Suprapubic skin (tissue), 4 donors: ENCODE results near the gene MGAT3. TPM values are rescaled to one million over a fixed set of nuclear protein-coding genes. Genes with fewer than 3 reads are reported as not detected.

Experiments used
- DNase-seq, 2 donors: peaks; one replicate each; pipeline ENCODE4 v3.0.0-alpha.2; 2019; ENCODE audit warnings: low spot score in 2 of 2
- H3K27ac ChIP-seq: fragments of 200-600 bp; sonication (generic); one replicate; pipeline ENCODE4 v1.5.1; 2019
- H3K27me3 ChIP-seq: fragments of 200-600 bp; sonication (generic); one replicate; pipeline ENCODE4 v1.5.1; 2019
- H3K36me3 ChIP-seq: fragments of 200-600 bp; sonication (generic); one replicate; pipeline ENCODE4 v1.5.1; 2019
- H3K4me1 ChIP-seq: fragments of 200-600 bp; sonication (generic); one replicate; pipeline ENCODE4 v1.5.1; 2019
- H3K4me3 ChIP-seq: fragments of 200-600 bp; sonication (generic); one replicate; pipeline ENCODE4 v1.5.1; 2019; ENCODE audit warnings: mild to moderate bottlenecking
- H3K9me3 ChIP-seq: fragments of 200-600 bp; sonication (generic); one replicate; pipeline ENCODE4 v1.5.1; 2019
- CTCF ChIP-seq, 2 donors: fragments of 200-600 bp in 1 of 2; fragments of 450-650 bp in 1 of 2; sonication (generic) in 1 of 2; IDR thresholded peaks; one replicate each; pipeline ENCODE4 v1.5.1; 2016 to 2019; ENCODE audit warnings: antibody characterized with exemption in 2 of 2, mild to moderate bottlenecking in 1 of 2, moderate library complexity in 1 of 2
- EP300 ChIP-seq: sonication (generic); formaldehyde crosslinking; IDR thresholded peaks from one replicate; pipeline ENCODE4 v1.6.1; 2017; ENCODE audit warnings: antibody characterized with exemption
- POLR2A ChIP-seq, 2 donors: fragments of 450-650 bp; IDR thresholded peaks; one replicate each; pipeline ENCODE4 v1.6.1; 2017; ENCODE audit warnings: antibody characterized with exemption in 2 of 2, mild to moderate bottlenecking in 2 of 2, moderate library complexity in 2 of 2
- POLR2AphosphoS5 ChIP-seq, 3 donors: sonication (generic); formaldehyde crosslinking; IDR thresholded peaks; one replicate each; pipeline ENCODE4 v1.6.1; 2017; ENCODE audit warnings: antibody characterized with exemption in 3 of 3
- WGBS: methylation state at CpG from one replicate; pipeline ENCODE4 v1.1.5; 2018; 5-methylcytosine and 5-hydroxymethylcytosine counted together
- total RNA-seq, 4 donors: library from RNA; depleted of rRNA; stranded (reverse); fragments of >200 nt; gene quantifications; one replicate each; pipeline ENCODE4 v1.1.0, GENCODE V29; 2016

The MGAT3 gene
- total RNA-seq, 4 donors from 2014 or later = 2.2 to 3.7 (median 3.0) TPM

GRCh38 chr22:39452740-39453040 is 4.1 kb upstream of the MGAT3 start:
- H3K4me1 ChIP-seq = peaks cover 44% of the 10 kb centered on the region
- no peaks in the 10 kb centered on the region for H3K36me3 ChIP-seq
- peaks cover 19% of the 10 kb centered on the region for H3K27me3 ChIP-seq
- H3K27ac ChIP-seq = peak overlapping the region; percentile 27
- H3K9me3 ChIP-seq = no peaks in the 10 kb centered on the region
- no peak overlapping the region for H3K4me3 ChIP-seq
- TF ChIP-seq CTCF (IDR thresholded peaks at IDR 0.05) = no peak
- no peak for TF ChIP-seq EP300
- TF ChIP-seq POLR2AphosphoS5 (IDR thresholded peaks at IDR 0.05) = no peak
- TF ChIP-seq POLR2A (IDR thresholded peaks at IDR 0.05) = no peak
- DNase-seq = no peak
- 73% methylated on average over 6 of the region's 6 CpGs for WGBS

- Histone ChIP-seq H3K36me3 (no peaks in the 10 kb centered on the region), H3K9me3 (no peaks in the 10 kb centered on the region), H3K4me1 (peaks cover 39% of the 10 kb centered on the region), H3K4me3 (no peak overlapping the region), H3K27ac (peak overlapping the region; percentile 41), H3K27me3 (peaks cover 31% of the 10 kb centered on the region)
- 73% methylated on average over 8 of the region's 9 CpGs for WGBS
- no peak for DNase-seq
- no peak for TF ChIP-seq EP300
- no peak for TF ChIP-seq POLR2A (IDR thresholded peaks at IDR 0.05)
Measured at GRCh38 chr22:39453765-39454378, 2.9 kb upstream of the MGAT3 start.

- H3K27ac ChIP-seq = peak overlapping the region; percentile 41
Measured at GRCh38 chr22:39454385-39454871, 2.4 kb upstream of the MGAT3 start.

GRCh38 chr22:39457198-39457555 is 365 bp downstream of the MGAT3 start:
- Histone ChIP-seq H3K27ac (peak overlapping the region; percentile 74), H3K36me3 (no peaks in the 10 kb centered on the region), H3K27me3 (peaks cover 39% of the 10 kb centered on the region), H3K4me1 (peaks cover 32% of the 10 kb centered on the region), H3K9me3 (no peaks in the 10 kb centered on the region), H3K4me3 (peak overlapping the region; percentile 68)
- no peak for TF ChIP-seq POLR2A (IDR thresholded peaks at IDR 0.05)
- 0% methylated on average over 11 of the region's 63 CpGs for WGBS
- DNase-seq = no peak

More at GRCh38 chr22:39454385-39454871, 2.4 kb upstream of the MGAT3 start:
- no peak overlapping the region for H3K4me3 ChIP-seq
- TF ChIP-seq CTCF (IDR thresholded peaks at IDR 0.05) (no peak), POLR2A (IDR thresholded peaks at IDR 0.05) (no peak), EP300 (no peak), POLR2AphosphoS5 (IDR thresholded peaks at IDR 0.05) (no peak)
- H3K27me3 ChIP-seq = peaks cover 35% of the 10 kb centered on the region
- no peaks in the 10 kb centered on the region for H3K36me3 ChIP-seq
- H3K4me1 ChIP-seq = peaks cover 34% of the 10 kb centered on the region
- H3K9me3 ChIP-seq = no peaks in the 10 kb centered on the region
- WGBS = 40% methylated on average over 7 of the region's 7 CpGs
- no peak for DNase-seq

- WGBS = no CpG with 5 or more reads among the region's 83 CpGs
- peaks cover 28% of the 10 kb centered on the region for H3K4me1 ChIP-seq
- H3K4me3 ChIP-seq = peak overlapping the region; percentile 68
- no peaks in the 10 kb centered on the region for H3K9me3 ChIP-seq
- peaks cover 39% of the 10 kb centered on the region for H3K27me3 ChIP-seq
- DNase-seq = no peak
- TF ChIP-seq CTCF (IDR thresholded peaks at IDR 0.05) = no peak
- TF ChIP-seq POLR2AphosphoS5 (IDR thresholded peaks at IDR 0.05) = no peak
- no peak for TF ChIP-seq EP300
- no peak for TF ChIP-seq POLR2A (IDR thresholded peaks at IDR 0.05)
- H3K36me3 ChIP-seq = no peaks in the 10 kb centered on the region
- H3K27ac ChIP-seq = peak overlapping the region; percentile 74
Measured at GRCh38 chr22:39457556-39458443, 988 bp downstream of the MGAT3 start.

GRCh38 chr22:39458444-39459083 is 1.8 kb downstream of the MGAT3 start:
- no peak for TF ChIP-seq EP300
- TF ChIP-seq POLR2A (IDR thresholded peaks at IDR 0.05) = no peak
- no peak for TF ChIP-seq POLR2AphosphoS5 (IDR thresholded peaks at IDR 0.05)
- no peak for TF ChIP-seq CTCF (IDR thresholded peaks at IDR 0.05)
- peaks cover 33% of the 10 kb centered on the region for H3K4me1 ChIP-seq
- DNase-seq = no peak
- H3K27ac ChIP-seq = no peak overlapping the region
- H3K27me3 ChIP-seq = peaks cover 39% of the 10 kb centered on the region
- H3K4me3 ChIP-seq = peak overlapping the region; percentile 68
- H3K9me3 ChIP-seq = no peaks in the 10 kb centered on the region
- H3K36me3 ChIP-seq = no peaks in the 10 kb centered on the region
- WGBS = 58% methylated on average over 10 of the region's 10 CpGs
